ENCODE measurements around the gene HDLBP.

The HDLBP gene

GRCh38 chr2:241267249-241268067, 48.0 kb downstream of the HDLBP start:
- in situ Hi-C loops (cut with MboI; ENCODE audit: low pct_unique_long_range_greater_than_20kb, low sequenced_read_pairs), result no loop called here
- DNase-seq, result no peak

DNA sequence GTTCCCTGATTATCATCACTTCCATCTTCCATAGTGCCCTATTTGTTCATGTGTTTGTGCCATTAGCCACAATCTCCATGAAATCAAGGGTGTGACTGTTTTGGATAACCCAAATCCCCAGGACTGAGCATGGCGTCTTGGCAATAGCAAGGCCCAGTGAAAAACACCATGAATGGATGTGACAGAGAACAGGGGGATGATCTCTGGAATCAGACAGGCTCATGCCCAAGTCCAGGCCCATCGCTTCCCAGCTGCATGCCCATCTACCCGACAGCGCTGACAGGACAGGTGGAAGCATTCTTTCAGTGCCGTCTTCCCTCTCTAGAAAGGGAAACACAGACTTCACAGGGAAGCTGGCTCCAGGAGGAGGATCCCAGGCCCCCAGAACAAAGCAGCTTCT, 50.0 kb downstream of the HDLBP start:
- in situ Hi-C loops (cut with MboI; ENCODE audit: low pct_unique_long_range_greater_than_20kb, low sequenced_read_pairs), result no loop called here
- DNase-seq, result no peak

GRCh38 chr2:241263061-241263460, 52.4 kb downstream of the HDLBP start:
- DNase-seq, result no peak
- in situ Hi-C loops (cut with MboI; ENCODE audit: low pct_unique_long_range_greater_than_20kb, low sequenced_read_pairs), result no loop called here

DNA sequence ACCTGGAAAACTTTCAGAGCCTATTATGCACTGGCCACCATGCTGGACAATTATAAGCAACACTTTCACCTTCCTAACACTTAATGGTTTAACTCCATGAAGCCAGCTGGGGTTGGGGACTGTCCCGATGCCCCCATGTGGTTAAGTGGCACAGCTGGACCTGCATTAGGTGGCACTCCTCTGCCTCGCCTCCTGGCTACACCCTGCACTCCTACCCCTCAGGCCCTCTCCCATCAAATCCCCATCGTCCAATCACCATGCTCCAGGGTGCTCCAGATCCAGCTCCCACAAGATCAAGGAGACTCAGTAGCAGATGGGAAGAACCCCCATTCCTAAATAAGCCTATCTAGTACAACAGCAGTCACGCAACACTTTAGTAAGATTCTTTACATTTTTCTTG, 53.8 kb downstream of the HDLBP start:
- no peak for DNase-seq
- in situ Hi-C loops (cut with MboI; ENCODE audit: low pct_unique_long_range_greater_than_20kb, low sequenced_read_pairs), result no loop called here

GRCh38 chr2:241260911-241261310, 54.6 kb downstream of the HDLBP start:
- no peak for DNase-seq
- in situ Hi-C loops (cut with MboI; ENCODE audit: low pct_unique_long_range_greater_than_20kb, low sequenced_read_pairs), result no loop called here

GRCh38 chr2:241258505-241259280, 56.8 kb downstream of the HDLBP start:
- in situ Hi-C loops (cut with MboI; ENCODE audit: low pct_unique_long_range_greater_than_20kb, low sequenced_read_pairs), result no loop called here

DNA sequence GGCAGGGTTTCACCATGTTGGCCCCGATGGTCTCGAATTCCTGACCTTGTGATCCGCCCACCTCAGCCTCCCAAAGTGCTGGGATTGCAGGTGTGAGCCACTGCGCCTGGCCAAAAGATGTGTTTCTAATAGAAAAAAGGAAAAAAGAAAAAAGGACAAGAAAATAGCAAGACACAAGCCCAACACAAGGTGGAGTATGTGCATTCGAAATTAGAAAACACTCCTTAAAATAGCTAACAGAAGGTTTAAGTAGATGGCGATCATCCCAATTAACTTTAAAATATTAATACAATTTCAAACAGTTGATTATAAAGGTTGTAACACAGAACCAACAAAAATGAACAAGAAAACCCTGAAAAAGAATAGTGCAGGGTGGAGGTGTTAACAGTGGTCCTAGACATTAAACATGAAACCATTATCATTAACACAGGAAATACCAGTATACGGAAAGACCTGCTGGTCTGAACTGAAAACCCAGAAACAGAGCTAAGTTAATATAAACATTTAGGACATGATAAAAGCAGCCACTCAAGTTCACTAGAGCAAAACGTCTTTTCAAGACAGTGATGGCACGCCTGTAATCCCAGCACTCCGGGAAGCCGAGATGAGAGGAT, 57.9 kb downstream of the HDLBP start:
- DNase-seq, result no peak
- in situ Hi-C loops (cut with MboI; ENCODE audit: low pct_unique_long_range_greater_than_20kb, low sequenced_read_pairs), result no loop called here

More at GRCh38 chr2:241258505-241259280, 56.8 kb downstream of the HDLBP start:
- no peak for DNase-seq

DNA sequence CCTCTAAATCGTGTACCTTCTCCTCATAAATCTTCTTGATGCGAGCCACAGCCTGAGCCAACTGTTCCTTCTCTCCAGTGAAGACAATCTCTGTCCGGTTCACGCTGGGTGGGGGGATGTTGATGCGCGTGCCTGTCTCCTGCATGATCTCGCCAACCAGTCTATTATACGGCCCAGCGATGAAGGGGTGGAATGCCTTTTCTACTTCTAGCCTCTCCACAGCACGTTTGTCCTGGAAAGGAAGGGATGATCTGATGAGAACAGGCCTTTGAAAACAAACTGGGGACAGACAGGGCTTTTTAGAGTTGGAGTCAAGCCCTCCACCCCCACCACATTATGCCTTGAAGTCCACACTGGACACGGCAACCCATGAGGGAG, 59.3 kb downstream of the HDLBP start:
- DNase-seq, result no peak
- in situ Hi-C loops (cut with MboI; ENCODE audit: low pct_unique_long_range_greater_than_20kb, low sequenced_read_pairs), result no loop called here

DNA sequence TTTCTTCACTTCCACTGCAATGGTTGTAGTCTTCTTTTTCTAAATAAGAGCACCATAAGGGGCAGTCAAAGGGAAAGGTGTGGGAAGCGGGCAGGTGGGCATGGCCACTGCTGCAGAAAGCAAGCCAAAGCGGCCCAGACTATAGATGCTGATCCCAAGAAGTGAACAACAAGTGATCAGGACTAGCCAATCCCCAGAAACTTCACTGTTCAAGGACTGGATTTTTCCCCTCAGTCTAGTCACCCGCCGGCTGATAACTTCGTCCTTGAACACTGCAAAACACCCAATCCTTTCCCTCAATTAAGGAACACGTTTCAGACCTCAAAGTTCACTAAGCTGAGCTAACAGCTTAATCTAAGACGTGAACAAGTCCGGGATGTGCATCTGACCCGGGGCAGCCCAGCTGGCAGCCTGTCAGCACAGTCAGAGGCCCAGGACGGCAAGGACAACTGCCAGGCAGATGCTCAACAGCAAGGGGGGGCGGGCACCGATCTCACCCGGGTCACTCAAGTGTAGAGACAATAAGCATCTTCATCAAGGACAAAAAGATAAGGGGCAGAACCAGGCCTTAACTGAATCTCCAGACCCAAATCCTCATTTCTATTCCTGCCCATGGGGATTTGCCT, 59.8 kb downstream of the HDLBP start:
- in situ Hi-C loops (cut with MboI; ENCODE audit: low pct_unique_long_range_greater_than_20kb, low sequenced_read_pairs), result no loop called here
- DNase-seq, result no peak

DNA sequence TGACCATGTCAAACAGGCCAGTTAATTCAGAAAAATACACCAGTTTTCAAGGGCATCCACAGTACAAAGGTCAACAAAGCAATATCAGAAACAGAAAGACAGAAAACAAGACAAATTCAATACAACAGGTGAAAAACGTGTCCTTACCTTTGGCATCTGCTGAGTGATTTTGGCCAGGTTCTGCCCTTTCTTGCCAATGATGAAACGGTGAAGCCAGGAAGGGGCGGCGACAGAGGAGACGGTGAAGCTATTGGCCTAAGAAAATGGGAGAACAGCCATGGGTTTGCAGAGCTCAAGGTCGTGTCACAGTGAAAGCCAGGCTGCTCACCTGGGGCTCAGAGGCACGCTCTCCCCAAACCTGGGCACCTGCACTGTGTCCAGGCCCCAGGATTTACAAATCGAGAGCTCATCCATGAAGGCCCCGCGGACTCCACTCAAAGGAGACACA, 60.5 kb downstream of the HDLBP start:
- DNase-seq, result no peak
- in situ Hi-C loops (cut with MboI; ENCODE audit: low pct_unique_long_range_greater_than_20kb, low sequenced_read_pairs), result no loop called here

- DNase-seq, result no peak
- in situ Hi-C loops (cut with MboI; ENCODE audit: low pct_unique_long_range_greater_than_20kb, low sequenced_read_pairs), result no loop called here
Observed at GRCh38 chr2:241252778-241253475, 62.5 kb downstream of the HDLBP start.

DNA sequence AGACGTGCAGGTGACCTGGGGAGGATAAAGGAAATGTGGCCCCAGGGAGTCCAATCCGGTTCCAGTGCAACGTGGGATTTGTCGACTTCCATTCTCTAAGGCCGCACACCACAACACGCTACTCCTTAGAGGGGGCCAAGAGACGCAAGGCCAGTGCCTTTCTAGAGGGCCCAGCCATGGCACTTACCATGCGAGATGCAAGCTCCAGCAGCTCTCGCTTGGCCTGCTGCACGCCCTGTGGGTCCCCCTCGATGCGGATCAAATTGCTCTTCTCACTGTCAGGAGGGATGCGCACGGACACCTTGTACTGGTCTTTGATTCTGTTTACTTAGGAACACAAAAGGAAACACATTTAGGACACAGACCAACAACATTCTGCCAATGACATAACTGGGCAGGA, 65.8 kb downstream of the HDLBP start:
- in situ Hi-C loops (cut with MboI; ENCODE audit: low pct_unique_long_range_greater_than_20kb, low sequenced_read_pairs), result no loop called here
- DNase-seq, result no peak

GRCh38 chr2:241248897-241249296, 66.6 kb downstream of the HDLBP start:
- in situ Hi-C loops (cut with MboI; ENCODE audit: low pct_unique_long_range_greater_than_20kb, low sequenced_read_pairs), result no loop called here
- no peak for DNase-seq

- no peak for DNase-seq
- in situ Hi-C loops (cut with MboI; ENCODE audit: low pct_unique_long_range_greater_than_20kb, low sequenced_read_pairs), result no loop called here
Observed at GRCh38 chr2:241248289-241248688, 67.2 kb downstream of the HDLBP start.

GRCh38 chr2:241244368-241244767, 71.1 kb downstream of the HDLBP start:
- no peak for DNase-seq
- in situ Hi-C loops (cut with MboI; ENCODE audit: low pct_unique_long_range_greater_than_20kb, low sequenced_read_pairs), result no loop called here

GRCh38 chr2:241242306-241242705, 73.2 kb downstream of the HDLBP start:
- no peak for DNase-seq
- in situ Hi-C loops (cut with MboI; ENCODE audit: low pct_unique_long_range_greater_than_20kb, low sequenced_read_pairs), result no loop called here

DNA sequence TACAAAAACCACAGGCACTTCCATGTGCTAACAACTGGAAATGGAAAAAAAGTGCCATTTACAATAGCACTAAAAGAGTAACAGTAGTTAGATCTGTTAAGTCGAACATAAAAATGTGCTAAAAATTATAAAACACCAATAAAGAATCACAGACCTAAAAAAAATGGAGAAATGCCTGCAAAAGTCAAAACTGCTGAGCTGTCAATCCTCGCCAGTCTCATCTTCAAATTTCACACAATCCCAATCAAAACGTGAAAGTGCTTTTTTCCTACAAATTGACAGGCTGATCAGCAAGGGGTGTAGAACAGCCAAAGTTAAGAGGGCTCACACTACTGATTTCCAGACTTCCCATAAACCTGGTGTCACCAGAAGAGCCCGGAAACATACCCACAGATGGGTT, 73.8 kb downstream of the HDLBP start:
- DNase-seq, result no peak
- in situ Hi-C loops (cut with MboI; ENCODE audit: low pct_unique_long_range_greater_than_20kb, low sequenced_read_pairs), result no loop called here

- no peak for DNase-seq
- in situ Hi-C loops (cut with MboI; ENCODE audit: low pct_unique_long_range_greater_than_20kb, low sequenced_read_pairs), result no loop called here
Observed at GRCh38 chr2:241240320-241241004, 75.0 kb downstream of the HDLBP start.
